SH-SY5Y (cell line): ENCODE data around the gene EFNB2.

Experiments used
- GATA2 ChIP-seq: IDR thresholded peaks from 2 replicates; pipeline ENCODE4 v1.6.1; 2011; ENCODE audit warnings: mild to moderate bottlenecking, low read depth, low read length
- GATA3 ChIP-seq: IDR thresholded peaks from 2 replicates; pipeline ENCODE4 v1.6.1; 2011; ENCODE audit warnings: low read depth, mild to moderate bottlenecking, low read length, moderate library complexity

DNA sequence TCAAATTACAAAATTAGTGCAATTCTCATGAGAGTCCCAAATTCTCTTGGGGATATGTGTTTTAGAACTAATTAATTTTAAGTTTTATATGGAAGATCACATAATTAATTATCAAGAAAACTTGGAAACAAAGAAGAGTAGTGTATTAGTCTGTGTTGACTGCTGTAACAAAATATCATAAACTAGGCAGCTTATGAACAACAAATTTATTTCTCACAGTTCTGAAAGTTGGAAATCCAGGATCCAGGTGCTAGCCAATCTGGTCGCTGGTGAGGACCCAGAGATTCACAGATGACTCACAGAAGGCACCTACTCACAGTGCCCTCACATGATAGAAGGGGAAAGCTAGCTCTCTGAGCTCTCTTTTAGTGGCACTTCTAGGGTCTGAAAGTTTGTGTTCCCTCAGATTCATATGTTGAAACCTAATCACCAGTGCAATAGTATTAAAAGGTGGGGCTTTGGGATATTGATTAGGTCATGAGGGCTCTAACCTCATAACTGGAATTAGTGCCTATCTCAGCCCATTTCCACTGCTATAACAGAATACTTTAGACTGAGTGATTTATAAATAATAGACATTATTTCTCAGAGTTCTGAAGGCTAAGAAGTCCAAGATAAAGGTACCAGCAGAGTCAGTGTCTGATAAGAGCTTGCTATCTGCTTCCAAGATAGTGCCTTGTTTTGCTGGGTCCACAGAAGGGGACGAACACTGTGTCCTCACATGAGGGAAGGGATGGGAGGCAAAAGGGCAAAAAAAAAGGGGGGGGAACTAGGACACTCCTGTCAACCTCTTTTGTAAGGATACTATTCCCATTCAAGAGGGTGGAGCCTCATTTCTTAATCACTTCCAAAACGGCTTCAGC, 34.0 kb upstream of the EFNB2 start:
- TF ChIP-seq GATA2 (no peak), GATA3 (no peak)
